Testis (tissue), 3 donors: ENCODE measurements around the gene LY6G5C. TPM values are rescaled to one million over a fixed set of nuclear protein-coding genes. Genes with fewer than 3 reads are reported as not detected.

Source experiments
- DNase-seq: peaks from one replicate; pipeline ENCODE4 v3.0.0-alpha.2; 2019
- H3K27ac ChIP-seq, 2 donors: fragments of 200-600 bp; sonication (generic); one replicate each; pipeline ENCODE4 v1.5.1; 2019
- H3K27me3 ChIP-seq: fragments of 200-600 bp; sonication (generic); one replicate; pipeline ENCODE4 v1.5.1; 2019
- H3K36me3 ChIP-seq: fragments of 200-600 bp; sonication (generic); one replicate; pipeline ENCODE4 v1.5.1; 2017; ENCODE audit warnings: low read depth; ENCODE audit errors: missing control alignments
- H3K4me1 ChIP-seq: fragments of 200-600 bp; sonication (generic); one replicate; pipeline ENCODE4 v1.5.1; 2019
- H3K4me3 ChIP-seq, 2 donors: fragments of 200-600 bp; sonication (generic); one replicate each; pipeline ENCODE4 v1.5.1; 2017 to 2019
- H3K9me3 ChIP-seq: fragments of 200-600 bp; sonication (generic); one replicate; pipeline ENCODE4 v1.5.1; 2017
- CTCF ChIP-seq, 3 experiments: fragments of 450-650 bp in 2 of 3; fragments of 200-600 bp in 1 of 3; sonication (generic) in 1 of 3; IDR thresholded peaks; one replicate each; pipeline ENCODE4 v1.5.1; 2016 to 2019; ENCODE audit warnings: antibody characterized with exemption in 3 of 3, mild to moderate bottlenecking in 2 of 3, moderate library complexity in 1 of 3
- POLR2A ChIP-seq: fragments of 450-650 bp; IDR thresholded peaks from one replicate; pipeline ENCODE4 v1.6.1; 2017; ENCODE audit warnings: antibody characterized with exemption, mild to moderate bottlenecking, moderate library complexity
- WGBS, 2 donors: methylation state at CpG; one replicate each; pipeline ENCODE4 v1.1.5; 2018; 5-methylcytosine and 5-hydroxymethylcytosine counted together
- intact Hi-C: fragments of 100-400 bp; cut with DNase I; formaldehyde crosslinking; loops from one replicate; pipeline ENCODE4 v1.15.1; 2023; ENCODE audit warnings: low total_unique reads
- microRNA-seq, 2 donors: library from miRNA; unstranded; fragments of <30 nt; microRNA quantifications; one replicate each; pipeline ENCODE4, GENCODE V29; 2016; ENCODE audit warnings: borderline number of aligned reads in 2 of 2, borderline replicate concordance in 1 of 2
- polyA plus RNA-seq: library from polyadenylated mRNA; stranded (reverse); fragments of 350-450 nt; fragmentation: Illumina TruSeq; extraction: RNeasy Lipid Tissue Mini Kit (QIAGEN cat#74804); gene quantifications from one replicate; pipeline ENCODE4 v1.2.3, GENCODE V29; 2014; ENCODE audit warnings: low read depth, low replicate concordance; ENCODE audit not compliant: insufficient read depth
- small RNA-seq, 2 donors: library from RNA; depleted of rRNA; stranded (forward); fragments of <200 nt; gene quantifications; one replicate each; pipeline ENCODE3, GENCODE V24; 2016
- total RNA-seq, 2 donors: library from RNA; depleted of rRNA; stranded (reverse); fragments of >200 nt; gene quantifications; one replicate each; pipeline ENCODE4 v1.2.3, GENCODE V29; 2016

LY6G5C gene
- total and polyA plus RNA-seq, 3 donors from 2014 or later = 8.7 to 18.3 (median 14.0) TPM

DNA sequence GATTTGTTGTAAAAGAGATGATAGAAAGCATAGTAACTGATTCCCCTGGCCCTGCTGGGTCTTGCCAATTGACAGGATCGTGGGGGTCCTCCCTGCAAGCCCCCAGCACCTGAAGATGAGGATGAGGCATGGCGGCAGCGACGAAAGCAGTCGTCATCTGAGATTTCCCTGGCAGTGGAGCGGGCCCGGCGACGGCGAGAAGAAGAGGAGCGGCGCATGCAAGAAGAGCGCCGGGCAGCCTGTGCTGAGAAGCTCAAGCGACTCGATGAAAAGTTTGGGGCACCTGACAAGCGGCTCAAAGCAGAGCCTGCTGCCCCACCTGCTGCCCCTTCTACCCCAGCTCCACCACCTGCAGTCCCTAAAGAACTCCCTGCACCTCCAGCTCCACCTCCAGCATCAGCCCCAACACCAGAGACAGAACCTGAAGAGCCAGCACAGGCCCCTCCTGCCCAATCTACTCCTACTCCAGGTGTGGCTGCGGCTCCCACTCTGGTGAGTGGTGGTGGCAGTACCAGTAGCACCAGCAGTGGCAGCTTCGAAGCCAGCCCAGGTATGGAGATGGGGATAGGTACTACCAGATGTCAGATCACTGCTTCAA is 53.1 kb downstream of the LY6G5C start:
- no peak for DNase-seq
- 94 to 100% methylated on average over 3 to 19 of the region's 19 CpGs for WGBS, 2 donors
- no peaks in the 10 kb centered on the region for H3K27me3 ChIP-seq
- TF ChIP-seq CTCF (IDR thresholded peaks at IDR 0.05) (no peak), POLR2A (no peak)
- H3K4me1 ChIP-seq = peaks cover 3% of the 10 kb centered on the region
- no peak overlapping the region for H3K4me3 ChIP-seq
- H3K9me3 ChIP-seq = no peaks in the 10 kb centered on the region
- intact Hi-C loops = no loop called here
- H3K36me3 ChIP-seq = peaks cover 3% of the 10 kb centered on the region
- no peak overlapping the region for H3K27ac ChIP-seq

DNA sequence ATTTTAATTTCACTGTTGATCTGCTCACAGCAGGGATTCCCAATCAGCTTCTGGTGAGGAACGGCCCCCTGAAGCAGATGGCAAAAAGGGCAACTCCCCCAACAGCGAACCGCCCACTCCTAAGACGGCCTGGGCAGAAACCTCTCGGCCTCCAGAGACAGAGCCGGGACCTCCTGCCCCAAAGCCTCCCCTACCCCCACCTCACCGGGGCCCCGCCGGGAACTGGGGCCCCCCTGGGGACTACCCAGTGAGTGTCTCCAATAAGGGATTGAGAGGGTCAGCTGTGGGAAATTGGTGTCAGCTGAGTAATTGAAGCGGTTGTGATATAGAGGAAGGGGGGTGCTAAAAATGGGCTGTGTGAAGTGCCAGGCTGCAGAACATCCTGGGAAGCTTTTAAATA is 53.9 kb downstream of the LY6G5C start:
- H3K9me3 ChIP-seq = no peaks in the 10 kb centered on the region
- DNase-seq = no peak
- peaks cover 3% of the 10 kb centered on the region for H3K36me3 ChIP-seq
- H3K4me3 ChIP-seq = no peak overlapping the region
- peaks cover 9% of the 10 kb centered on the region for H3K4me1 ChIP-seq
- intact Hi-C loops = no loop called here
- WGBS, 2 donors = 86 to 94% methylated on average over 9 to 10 of the region's 10 CpGs
- no peak for TF ChIP-seq POLR2A
- TF ChIP-seq CTCF (IDR thresholded peaks at IDR 0.05) = no peak
- H3K27ac ChIP-seq = no peak overlapping the region
- H3K27me3 ChIP-seq = no peaks in the 10 kb centered on the region

Small RNAs within 50 kb of the gene (microRNA-seq; reads per million reads assigned to microRNA genes)
- gene MIR4646 (2.8 reads per million in 2 donors), gene MIR6832 (0 to 1.4 reads per million in 2 donors)

Small RNAs within 50 kb of the gene (small RNA-seq; reads per million reads assigned to genes)
- gene LY6G6D (0 reads per million in 2 donors), gene MIR4646 (0 reads per million in 2 donors), gene MIR6832 (0 reads per million in 2 donors), gene RF00019 (0 reads per million in 2 donors)

Other genes starting within 250 kb of the LY6G5C start
Only the 30 nearest of the 38 such genes appear.
- gene DDX39B, start 139.1 kb downstream of the LY6G5C start, total RNA-seq = 100 to 1,000 TPM; 312 to 360 TPM
- gene DDX39B, start 139.1 kb downstream of the LY6G5C start, polyA plus RNA-seq = 250 TPM
- gene ATP6V1G2, start 134.5 kb downstream of the LY6G5C start, total RNA-seq = 1 to 10 TPM; 3.3 to 6.9 TPM
- 4.7 TPM for gene ATP6V1G2, start 134.5 kb downstream of the LY6G5C start, polyA plus RNA-seq
- gene NFKBIL1, start 133.5 kb downstream of the LY6G5C start, total RNA-seq = 10 to 100 TPM; 51.2 to 55.3 TPM
- gene NFKBIL1, start 133.5 kb downstream of the LY6G5C start, polyA plus RNA-seq = 25.9 TPM
- gene LTA, start 108.8 kb downstream of the LY6G5C start, total RNA-seq = 1 to 10 TPM; 1.3 to 2.6 TPM
- gene LTA, start 108.8 kb downstream of the LY6G5C start, polyA plus RNA-seq = 2.0 TPM
- gene TNF, start 105.5 kb downstream of the LY6G5C start, total RNA-seq = under 1 TPM; 0.24 to 0.31 TPM
- gene TNF, start 105.5 kb downstream of the LY6G5C start, polyA plus RNA-seq = 1.1 TPM
- 1 to 10 TPM in 1 of 2 donors, not detected in 1; 2.0 TPM for gene LTB, start 98.6 kb downstream of the LY6G5C start, total RNA-seq
- gene LTB, start 98.6 kb downstream of the LY6G5C start, polyA plus RNA-seq = 7.2 TPM
- 1 to 10 TPM in 1 of 2 donors, under 1 TPM in 1; 0.71 to 1.2 TPM for gene LST1, start 94.8 kb downstream of the LY6G5C start, total RNA-seq
- gene LST1, start 94.8 kb downstream of the LY6G5C start, polyA plus RNA-seq = 13.0 TPM
- gene NCR3, start 88.1 kb downstream of the LY6G5C start, total RNA-seq = 1 to 10 TPM in 1 of 2 donors, not detected in 1; 2.6 TPM
- 1.7 TPM for gene NCR3, start 88.1 kb downstream of the LY6G5C start, polyA plus RNA-seq
- gene AIF1, start 65.8 kb downstream of the LY6G5C start, total RNA-seq = 1 to 10 TPM; 2.9 to 6.3 TPM
- 34.8 TPM for gene AIF1, start 65.8 kb downstream of the LY6G5C start, polyA plus RNA-seq
- 100 to 1,000 TPM; 288 to 301 TPM for gene PRRC2A, start 60.4 kb downstream of the LY6G5C start, total RNA-seq
- 473 TPM for gene PRRC2A, start 60.4 kb downstream of the LY6G5C start, polyA plus RNA-seq
- 100 to 1,000 TPM; 654 to 710 TPM for gene BAG6, start 28.4 kb downstream of the LY6G5C start, total RNA-seq
- 861 TPM for gene BAG6, start 28.4 kb downstream of the LY6G5C start, polyA plus RNA-seq
- 1 to 10 TPM; 7.5 to 9.8 TPM for gene APOM, start 25.2 kb downstream of the LY6G5C start, total RNA-seq
- 27.9 TPM for gene APOM, start 25.2 kb downstream of the LY6G5C start, polyA plus RNA-seq
- gene C6orf47, start 20.3 kb downstream of the LY6G5C start, total RNA-seq = 10 to 100 TPM; 13.9 to 17.8 TPM
- 11.9 TPM for gene C6orf47, start 20.3 kb downstream of the LY6G5C start, polyA plus RNA-seq
- 10 to 100 TPM; 34.5 to 46.1 TPM for gene GPANK1, start 16.1 kb downstream of the LY6G5C start, total RNA-seq
- gene GPANK1, start 16.1 kb downstream of the LY6G5C start, polyA plus RNA-seq = 81.3 TPM
- gene CSNK2B, start 15.0 kb downstream of the LY6G5C start, total RNA-seq = 100 to 1,000 TPM; 397 to 421 TPM
- 523 TPM for gene CSNK2B, start 15.0 kb downstream of the LY6G5C start, polyA plus RNA-seq
- gene LY6G5B, start 11.1 kb downstream of the LY6G5C start, total RNA-seq = 10 to 100 TPM; 14.0 to 15.9 TPM
- 16.3 TPM for gene LY6G5B, start 11.1 kb downstream of the LY6G5C start, polyA plus RNA-seq
- 10 to 100 TPM; 77.0 to 85.9 TPM for gene ABHD16A, start 22.3 kb upstream of the LY6G5C start, total RNA-seq
- gene ABHD16A, start 22.3 kb upstream of the LY6G5C start, polyA plus RNA-seq = 108 TPM
- gene LY6G6F, start 25.8 kb upstream of the LY6G5C start, total RNA-seq = not detected
- gene LY6G6F, start 25.8 kb upstream of the LY6G5C start, polyA plus RNA-seq = 0.41 TPM
- gene LY6G6D, start 34.3 kb upstream of the LY6G5C start, total RNA-seq = not detected
- gene LY6G6D, start 34.3 kb upstream of the LY6G5C start, polyA plus RNA-seq = not detected
- gene LY6G6C, start 40.7 kb upstream of the LY6G5C start, total RNA-seq = under 1 TPM in 1 of 2 donors, not detected in 1; 0.39 TPM
- 1.4 TPM for gene LY6G6C, start 40.7 kb upstream of the LY6G5C start, polyA plus RNA-seq
- gene MPIG6B, start 42.3 kb upstream of the LY6G5C start, total RNA-seq = under 1 TPM; 0.74 to 0.94 TPM
- 1.3 TPM for gene MPIG6B, start 42.3 kb upstream of the LY6G5C start, polyA plus RNA-seq
- 10 to 100 TPM; 19.6 to 38.0 TPM for gene DDAH2, start 48.2 kb upstream of the LY6G5C start, total RNA-seq
- 50.8 TPM for gene DDAH2, start 48.2 kb upstream of the LY6G5C start, polyA plus RNA-seq
- gene CLIC1, start 55.5 kb upstream of the LY6G5C start, total RNA-seq = 10 to 100 TPM; 35.4 to 93.5 TPM
- gene CLIC1, start 55.5 kb upstream of the LY6G5C start, polyA plus RNA-seq = 130 TPM
- 100 to 1,000 TPM in 1 of 2 donors, 10 to 100 TPM in 1; 77.6 to 135 TPM for gene MSH5, start 58.9 kb upstream of the LY6G5C start, total RNA-seq
- 36.2 TPM for gene MSH5, start 58.9 kb upstream of the LY6G5C start, polyA plus RNA-seq
- 10 to 100 TPM; 10.4 to 11.6 TPM for gene SAPCD1, start 81.6 kb upstream of the LY6G5C start, total RNA-seq
- 5.9 TPM for gene SAPCD1, start 81.6 kb upstream of the LY6G5C start, polyA plus RNA-seq
- gene VWA7, start 96.3 kb upstream of the LY6G5C start, total RNA-seq = 1 to 10 TPM; 3.1 to 6.3 TPM
- 2.7 TPM for gene VWA7, start 96.3 kb upstream of the LY6G5C start, polyA plus RNA-seq
- 100 to 1,000 TPM in 1 of 2 donors, 10 to 100 TPM in 1; 94.8 to 131 TPM for gene VARS1, start 114.7 kb upstream of the LY6G5C start, total RNA-seq
- 156 TPM for gene VARS1, start 114.7 kb upstream of the LY6G5C start, polyA plus RNA-seq
- 10 to 100 TPM; 43.3 to 49.6 TPM for gene LSM2, start 125.9 kb upstream of the LY6G5C start, total RNA-seq
- gene LSM2, start 125.9 kb upstream of the LY6G5C start, polyA plus RNA-seq = 55.5 TPM
- gene HSPA1L, start 134.2 kb upstream of the LY6G5C start, total RNA-seq = 10 to 100 TPM; 30.3 to 87.9 TPM
- gene HSPA1L, start 134.2 kb upstream of the LY6G5C start, polyA plus RNA-seq = 103 TPM
- 100 to 1,000 TPM; 113 to 151 TPM for gene HSPA1A, start 134.5 kb upstream of the LY6G5C start, total RNA-seq
- gene HSPA1A, start 134.5 kb upstream of the LY6G5C start, polyA plus RNA-seq = 90.4 TPM